Transverse colon (tissue), 4 donors: ENCODE data around the gene EIF4E3. TPM values are rescaled to one million over a fixed set of nuclear protein-coding genes. Genes with fewer than 3 reads are reported as not detected.

Source experiments
- DNase-seq: peaks from one replicate; pipeline ENCODE4 v3.0.0-alpha.2; 2019
- H3K27ac ChIP-seq, 4 donors: fragments of 200-600 bp; sonication (generic); 2 replicates each; pipeline ENCODE4 v1.5.1; 2016 to 2018; ENCODE audit warnings: inconsistent platforms in 4 of 4
- H3K27me3 ChIP-seq: fragments of 200-600 bp; sonication (generic); 2 replicates; pipeline ENCODE4 v1.5.1; 2017; ENCODE audit warnings: inconsistent platforms
- H3K36me3 ChIP-seq, 4 donors: fragments of 200-600 bp; sonication (generic); 2 replicates each; pipeline ENCODE4 v1.5.1; 2017 to 2019; ENCODE audit warnings: inconsistent platforms in 4 of 4
- H3K4me1 ChIP-seq, 4 donors: fragments of 200-600 bp; sonication (generic); 2 replicates each; pipeline ENCODE4 v1.5.1; 2017 to 2020; ENCODE audit warnings: inconsistent platforms in 4 of 4
- H3K4me3 ChIP-seq, 4 donors: fragments of 200-600 bp; sonication (generic); 1 replicate in 1 of 4; 2 replicates in 3 of 4; pipeline versions ENCODE4 v1.5.1 to v1.6.1; 2017 to 2019; ENCODE audit warnings: inconsistent platforms in 4 of 4
- H3K9me3 ChIP-seq, 2 donors: fragments of 200-600 bp; sonication (generic); 2 replicates each; pipeline ENCODE4 v1.5.1; 2017 to 2019; ENCODE audit warnings: inconsistent platforms in 2 of 2
- EP300 ChIP-seq: sonication (generic); formaldehyde crosslinking; IDR thresholded peaks from one replicate; pipeline ENCODE4 v1.6.1; 2017; ENCODE audit warnings: antibody characterized with exemption, low read depth
- POLR2A ChIP-seq: fragments of 450-650 bp; IDR thresholded peaks from one replicate; pipeline ENCODE4 v1.6.1; 2016; ENCODE audit warnings: antibody characterized with exemption, mild to moderate bottlenecking, moderate library complexity
- POLR2AphosphoS5 ChIP-seq, 3 donors: sonication (generic); formaldehyde crosslinking; IDR thresholded peaks; one replicate each; pipeline ENCODE4 v1.6.1; 2016; ENCODE audit warnings: antibody characterized with exemption in 3 of 3
- WGBS, 2 donors: methylation state at CpG; one replicate each; pipeline ENCODE4 v1.1.5; 2018; ENCODE audit warnings: low coverage in 1 of 2; 5-methylcytosine and 5-hydroxymethylcytosine counted together
- in situ Hi-C, 4 donors: fragments of 200-750 bp; cut with MboI; loops; one replicate each; pipeline versions ENCODE4 v1.15.0 to v1.15.1; 2017; ENCODE audit warnings: low sequenced_read_pairs in 3 of 4, low pct_ligation_motif_present in 1 of 4, low pct_unique_long_range_greater_than_20kb in 1 of 4
- intact Hi-C: fragments of 100-400 bp; cut with DNase I; formaldehyde crosslinking; loops from one replicate; pipeline ENCODE4 v1.15.1; 2023; ENCODE audit warnings: low total_unique reads
- total RNA-seq, 4 donors: library from RNA; depleted of rRNA; stranded (reverse); fragments of >200 nt; gene quantifications; one replicate each; pipeline ENCODE4 v1.1.0, GENCODE V29; 2016
- TF ChIP-seq, protein P1 (sequence below), 5 experiments: fragments of 200-600 bp in 3 of 5; fragments of 450-650 bp in 2 of 5; sonication (generic) in 3 of 5; IDR thresholded peaks; 1 replicate in 2 of 5; 2 replicates in 3 of 5; pipeline ENCODE4 v1.5.1; 2016 to 2017; ENCODE audit warnings: antibody characterized with exemption in 5 of 5, inconsistent platforms in 3 of 5, mild to moderate bottlenecking in 2 of 5, moderate library complexity in 1 of 5

Gene EIF4E3
- total RNA-seq, 4 donors from 2014 or later = 6.0 to 35.6 (median 19.4) TPM

- Histone ChIP-seq H3K27ac (no peak overlapping the region), H3K36me3 (peaks cover 0 to 6% (median 0%) of the 10 kb centered on the region in 4 donors), H3K4me1 (no peaks in the 10 kb centered on the region), H3K9me3 (no peaks in the 10 kb centered on the region), H3K27me3 (no peaks in the 10 kb centered on the region), H3K4me3 (no peak overlapping the region)
- intact Hi-C loops (no loop called here), in situ Hi-C loops (loop anchor here in 3 of 4 donors (25.0 kb wide), 5 partner anchors 157 to 1382 kb away; partner anchors contain the start of genes EBLN2 (in 1 of the 3) and SHQ1 (in 1 of the 3))
- TF ChIP-seq, protein P1, sequence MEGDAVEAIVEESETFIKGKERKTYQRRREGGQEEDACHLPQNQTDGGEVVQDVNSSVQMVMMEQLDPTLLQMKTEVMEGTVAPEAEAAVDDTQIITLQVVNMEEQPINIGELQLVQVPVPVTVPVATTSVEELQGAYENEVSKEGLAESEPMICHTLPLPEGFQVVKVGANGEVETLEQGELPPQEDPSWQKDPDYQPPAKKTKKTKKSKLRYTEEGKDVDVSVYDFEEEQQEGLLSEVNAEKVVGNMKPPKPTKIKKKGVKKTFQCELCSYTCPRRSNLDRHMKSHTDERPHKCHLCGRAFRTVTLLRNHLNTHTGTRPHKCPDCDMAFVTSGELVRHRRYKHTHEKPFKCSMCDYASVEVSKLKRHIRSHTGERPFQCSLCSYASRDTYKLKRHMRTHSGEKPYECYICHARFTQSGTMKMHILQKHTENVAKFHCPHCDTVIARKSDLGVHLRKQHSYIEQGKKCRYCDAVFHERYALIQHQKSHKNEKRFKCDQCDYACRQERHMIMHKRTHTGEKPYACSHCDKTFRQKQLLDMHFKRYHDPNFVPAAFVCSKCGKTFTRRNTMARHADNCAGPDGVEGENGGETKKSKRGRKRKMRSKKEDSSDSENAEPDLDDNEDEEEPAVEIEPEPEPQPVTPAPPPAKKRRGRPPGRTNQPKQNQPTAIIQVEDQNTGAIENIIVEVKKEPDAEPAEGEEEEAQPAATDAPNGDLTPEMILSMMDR (IDR thresholded peaks at IDR 0.05) = no peak
- TF ChIP-seq EP300 = no peak
- no peak for TF ChIP-seq POLR2AphosphoS5 (IDR thresholded peaks at IDR 0.05)
- no peak for TF ChIP-seq POLR2A
- DNase-seq = no peak
Measured at GRCh38 chr3:71704915-71705314, 20.3 kb downstream of the EIF4E3 start.

DNA sequence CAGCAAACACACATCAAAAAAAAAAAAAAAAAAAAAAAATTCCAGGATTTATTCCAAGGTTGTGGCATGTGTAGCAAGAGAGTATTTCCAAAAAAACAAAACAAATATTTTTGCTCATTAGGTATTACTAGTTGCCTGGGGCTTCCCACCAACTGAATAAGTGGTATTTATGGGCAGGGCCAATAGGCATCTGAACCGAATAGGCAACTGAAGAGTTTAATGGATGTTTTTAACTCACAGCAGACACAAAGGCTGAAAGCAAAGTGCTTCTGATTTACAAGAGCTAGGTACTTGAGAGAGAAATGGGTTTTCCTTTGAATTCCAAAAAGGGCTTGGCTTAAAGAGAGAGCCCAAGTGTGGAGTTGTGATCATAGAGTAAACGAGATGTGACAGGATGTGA is 21.4 kb downstream of the EIF4E3 start:
- H3K27me3 ChIP-seq = no peaks in the 10 kb centered on the region

DNA sequence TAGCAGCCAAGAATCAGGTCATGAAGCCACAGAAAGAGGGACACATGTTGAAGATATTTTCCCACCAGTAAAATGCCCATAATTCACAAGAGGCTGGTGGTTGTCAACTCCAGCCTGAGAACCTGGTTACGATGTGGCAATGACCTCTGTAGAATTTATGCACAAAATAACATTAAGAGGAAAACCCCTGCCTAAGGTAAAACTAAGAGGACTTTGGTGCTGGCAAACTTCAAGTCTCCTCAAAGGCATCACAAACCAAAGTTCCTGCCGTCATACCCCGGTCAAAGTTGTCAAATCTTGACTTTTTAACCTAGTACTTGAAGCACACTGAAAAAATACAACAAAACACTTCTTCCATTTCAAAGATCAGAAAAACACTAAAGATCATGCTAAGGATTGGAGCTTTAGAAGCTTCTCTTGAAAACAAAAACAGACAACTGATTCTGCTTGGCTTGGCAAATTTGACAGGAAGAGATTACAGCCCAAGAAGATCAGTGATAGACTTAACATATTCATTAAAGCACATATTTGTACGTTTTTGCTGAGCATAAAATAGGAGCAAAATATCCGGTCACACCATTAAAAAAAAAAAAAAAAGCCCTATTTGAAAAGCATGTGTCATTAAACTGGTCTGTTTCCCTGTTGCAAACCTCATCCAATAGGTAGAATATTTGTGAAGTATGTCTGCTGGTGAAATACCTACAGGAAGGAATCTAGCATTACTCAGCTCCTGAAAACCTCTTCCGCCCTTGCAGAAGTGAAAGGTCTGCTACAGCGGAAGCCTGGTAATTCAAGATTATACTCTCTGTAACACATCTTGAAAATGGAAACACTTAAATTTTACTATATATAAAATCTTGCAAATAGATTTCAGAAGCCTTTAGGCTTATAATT is 22.8 kb downstream of the EIF4E3 start:
- DNase-seq = no peak
- intact Hi-C loops = no loop called here
- H3K36me3 ChIP-seq = no peaks in the 10 kb centered on the region
- TF ChIP-seq EP300 = no peak
- TF ChIP-seq, protein P1 (IDR thresholded peaks at IDR 0.05) = no peak
- no peak for TF ChIP-seq POLR2AphosphoS5 (IDR thresholded peaks at IDR 0.05)
- TF ChIP-seq POLR2A = no peak
- in situ Hi-C loops = loop anchor here in 3 of 4 donors (25.0 kb wide), 5 partner anchors 160 to 1385 kb away; partner anchors contain the start of genes EBLN2 (in 1 of the 3) and SHQ1 (in 1 of the 3)
- 73 to 80% methylated on average over 7 of the region's 7 CpGs for WGBS, 2 donors
- H3K9me3 ChIP-seq = no peaks in the 10 kb centered on the region
- no peaks in the 10 kb centered on the region for H3K4me1 ChIP-seq
- no peaks in the 10 kb centered on the region for H3K27me3 ChIP-seq
- no peak overlapping the region for H3K4me3 ChIP-seq
- H3K27ac ChIP-seq = peak overlapping the region in 2 of 4 donors; percentile 3 to 13

More for the DNA sequence above, 21.4 kb downstream of the EIF4E3 start:
- Histone ChIP-seq H3K4me3 (no peak overlapping the region), H3K9me3 (no peaks in the 10 kb centered on the region), H3K27ac (no peak overlapping the region), H3K4me1 (no peaks in the 10 kb centered on the region), H3K36me3 (no peaks in the 10 kb centered on the region)
- in situ Hi-C loops (loop anchor here in 3 of 4 donors (25.0 kb wide), 5 partner anchors 159 to 1384 kb away; partner anchors contain the start of genes EBLN2 (in 1 of the 3) and SHQ1 (in 1 of the 3)), intact Hi-C loops (no loop called here)
- WGBS, 2 donors = 56 to 71% methylated on average over 2 of the region's 2 CpGs
- TF ChIP-seq EP300 = no peak
- no peak for TF ChIP-seq POLR2AphosphoS5 (IDR thresholded peaks at IDR 0.05)
- no peak for TF ChIP-seq POLR2A
- TF ChIP-seq, protein P1 (IDR thresholded peaks at IDR 0.05) = no peak
- no peak for DNase-seq

GRCh38 chr3:71701251-71701762 is 23.9 kb downstream of the EIF4E3 start:
- WGBS, 2 donors = 84 to 92% methylated on average over 3 of the region's 3 CpGs
- intact Hi-C loops = no loop called here

More at GRCh38 chr3:71701251-71701762, 23.9 kb downstream of the EIF4E3 start:
- H3K9me3 ChIP-seq = no peaks in the 10 kb centered on the region
- no peaks in the 10 kb centered on the region for H3K4me1 ChIP-seq
- no peak for DNase-seq
- H3K27me3 ChIP-seq = no peaks in the 10 kb centered on the region
- H3K27ac ChIP-seq = no peak overlapping the region
- H3K36me3 ChIP-seq = no peaks in the 10 kb centered on the region
- no peak for TF ChIP-seq POLR2A
- no peak for TF ChIP-seq POLR2AphosphoS5 (IDR thresholded peaks at IDR 0.05)
- H3K4me3 ChIP-seq = no peak overlapping the region
- in situ Hi-C loops = loop anchor here in 3 of 4 donors (25.0 kb wide), 5 partner anchors 161 to 1386 kb away; partner anchors contain the start of genes EBLN2 (in 1 of the 3) and SHQ1 (in 1 of the 3)
